ENCODE results near the gene LY86. TPM values are rescaled to one million over a fixed set of nuclear protein-coding genes. Genes with fewer than 3 reads are reported as not detected.

The LY86 gene
- total RNA-seq, 1 experiment from 2014 or later, result not detected

DNA sequence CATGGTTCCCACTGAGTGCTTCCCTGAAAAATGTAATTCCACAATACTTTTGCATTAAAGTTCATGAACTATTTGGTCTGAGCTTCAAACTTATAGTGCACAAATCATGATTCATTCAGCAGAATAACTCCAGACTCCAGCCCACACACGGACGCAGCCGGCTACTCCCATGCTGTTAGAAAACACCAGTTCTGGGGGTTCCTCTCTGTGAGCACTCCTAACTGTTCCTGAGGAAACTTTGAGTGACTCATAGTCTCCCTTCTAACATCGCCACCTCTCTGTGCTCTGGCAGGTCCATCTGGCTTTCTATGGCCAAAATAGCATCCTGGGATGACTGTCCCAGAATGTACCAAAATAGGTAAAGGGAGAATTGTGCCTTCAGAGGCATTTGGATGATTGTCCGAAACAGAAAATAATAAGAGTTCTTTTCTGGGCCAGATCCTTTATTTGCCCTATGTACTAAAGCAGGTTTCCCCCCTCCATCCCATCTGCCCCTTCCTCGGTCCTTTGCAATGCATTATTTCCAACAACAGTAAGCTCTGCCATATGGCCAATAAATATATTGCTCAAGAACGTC lies 32.3 kb upstream of the LY86 start:
- Mint-ChIP-seq H3K9me3 (ENCODE audit: unreplicated experiment) (peaks cover 6% of the 10 kb centered on the region), H3K4me1 (ENCODE audit: insufficient read depth, unreplicated experiment) (peaks cover 59% of the 10 kb centered on the region), H3K4me3 (ENCODE audit: unreplicated experiment) (peak overlapping the region; percentile 4), H3K27ac (ENCODE audit: low read depth, unreplicated experiment) (peak overlapping the region; percentile 90), H3K36me3 (ENCODE audit: insufficient read depth, unreplicated experiment) (no peaks in the 10 kb centered on the region), H3K27me3 (ENCODE audit: insufficient read depth, unreplicated experiment) (no peaks in the 10 kb centered on the region)
- BruUV-seq (replicated peaks), result no TSS peak
- POLR2A ChIA-PET, result interaction anchor here (0.7 to 1.7 kb wide), 6 partner anchors 13 to 577 kb away, joined by 3 to 5 read pairs (median 4); no protein-coding TSS in a partner anchor
- TF ChIP-seq, protein P1, sequence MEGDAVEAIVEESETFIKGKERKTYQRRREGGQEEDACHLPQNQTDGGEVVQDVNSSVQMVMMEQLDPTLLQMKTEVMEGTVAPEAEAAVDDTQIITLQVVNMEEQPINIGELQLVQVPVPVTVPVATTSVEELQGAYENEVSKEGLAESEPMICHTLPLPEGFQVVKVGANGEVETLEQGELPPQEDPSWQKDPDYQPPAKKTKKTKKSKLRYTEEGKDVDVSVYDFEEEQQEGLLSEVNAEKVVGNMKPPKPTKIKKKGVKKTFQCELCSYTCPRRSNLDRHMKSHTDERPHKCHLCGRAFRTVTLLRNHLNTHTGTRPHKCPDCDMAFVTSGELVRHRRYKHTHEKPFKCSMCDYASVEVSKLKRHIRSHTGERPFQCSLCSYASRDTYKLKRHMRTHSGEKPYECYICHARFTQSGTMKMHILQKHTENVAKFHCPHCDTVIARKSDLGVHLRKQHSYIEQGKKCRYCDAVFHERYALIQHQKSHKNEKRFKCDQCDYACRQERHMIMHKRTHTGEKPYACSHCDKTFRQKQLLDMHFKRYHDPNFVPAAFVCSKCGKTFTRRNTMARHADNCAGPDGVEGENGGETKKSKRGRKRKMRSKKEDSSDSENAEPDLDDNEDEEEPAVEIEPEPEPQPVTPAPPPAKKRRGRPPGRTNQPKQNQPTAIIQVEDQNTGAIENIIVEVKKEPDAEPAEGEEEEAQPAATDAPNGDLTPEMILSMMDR (IDR thresholded peaks at IDR 0.05; ENCODE audit: unreplicated experiment), result no peak
- CTCF ChIA-PET, result interaction anchor here (0.6 to 2.3 kb wide), 6 partner anchors 9 to 488 kb away, joined by 3 to 17 read pairs (median 3); no protein-coding TSS in a partner anchor
- peak; percentile 76 for DNase-seq (ENCODE audit: unreplicated experiment)
- intact Hi-C loops (cut with micrococcal nuclease), result loop anchor here (5.0 kb wide), 1 partner anchor 146 kb away; no protein-coding TSS in a partner anchor

DNA sequence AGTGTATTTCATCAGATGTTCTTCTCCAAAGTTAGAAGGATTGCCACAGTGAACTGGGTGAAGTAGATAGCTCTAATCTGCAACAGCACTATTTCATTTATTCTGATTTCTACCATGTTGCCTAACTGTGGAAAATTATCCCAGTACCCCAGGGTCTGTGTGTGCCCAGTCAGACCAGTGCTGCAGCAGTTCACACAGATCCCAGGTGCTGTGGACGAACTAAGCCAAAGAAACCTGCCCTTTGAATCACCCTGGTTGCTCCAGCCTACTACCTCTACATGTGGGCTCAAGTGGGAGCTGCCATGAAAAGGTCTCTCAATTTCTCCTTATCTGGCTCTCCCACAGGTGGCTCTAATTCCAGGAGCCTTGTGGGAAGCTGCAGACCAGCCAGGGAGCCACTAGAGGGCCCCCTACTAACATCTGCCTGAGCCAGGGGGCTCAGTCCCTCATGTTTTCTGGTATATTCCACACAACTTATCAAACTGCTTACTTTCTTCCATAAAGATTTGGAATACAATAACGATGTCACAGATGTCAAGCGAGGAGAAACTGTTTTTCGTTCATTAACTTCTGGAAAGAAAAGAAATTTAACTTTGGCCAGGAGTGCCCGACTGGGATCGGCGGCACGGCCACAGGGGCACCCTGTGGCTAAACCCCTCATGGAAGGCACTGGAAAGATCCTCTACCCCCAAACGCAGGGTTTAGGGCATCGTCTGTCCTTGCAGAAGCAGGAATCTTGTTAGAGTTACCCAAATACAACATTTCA lies 31.6 kb upstream of the LY86 start:
- Mint-ChIP-seq H3K27me3 (ENCODE audit: insufficient read depth, unreplicated experiment) (no peaks in the 10 kb centered on the region), H3K4me3 (ENCODE audit: unreplicated experiment) (peak overlapping the region; percentile 2), H3K4me1 (ENCODE audit: insufficient read depth, unreplicated experiment) (peaks cover 59% of the 10 kb centered on the region), H3K36me3 (ENCODE audit: insufficient read depth, unreplicated experiment) (no peaks in the 10 kb centered on the region), H3K27ac (ENCODE audit: low read depth, unreplicated experiment) (peak overlapping the region; percentile 90), H3K9me3 (ENCODE audit: unreplicated experiment) (peaks cover 6% of the 10 kb centered on the region)
- TSS peak; percentile 64 for BruUV-seq (replicated peaks)
- ChIA-PET POLR2A (interaction anchor here (0.7 to 2.1 kb wide), 9 partner anchors 13 to 578 kb away, joined by 3 to 11 read pairs (median 4); no protein-coding TSS in a partner anchor), CTCF (interaction anchor here (0.6 to 2.3 kb wide), 7 partner anchors 9 to 488 kb away, joined by 3 to 17 read pairs (median 3); no protein-coding TSS in a partner anchor)
- TF ChIP-seq, protein P1 (IDR thresholded peaks at IDR 0.05; ENCODE audit: unreplicated experiment), result peak; percentile 70
- peak; percentile 74 for DNase-seq (ENCODE audit: unreplicated experiment)
- intact Hi-C loops (cut with micrococcal nuclease), result loop anchor here (5.0 kb wide), 1 partner anchor 145 kb away; no protein-coding TSS in a partner anchor

DNA sequence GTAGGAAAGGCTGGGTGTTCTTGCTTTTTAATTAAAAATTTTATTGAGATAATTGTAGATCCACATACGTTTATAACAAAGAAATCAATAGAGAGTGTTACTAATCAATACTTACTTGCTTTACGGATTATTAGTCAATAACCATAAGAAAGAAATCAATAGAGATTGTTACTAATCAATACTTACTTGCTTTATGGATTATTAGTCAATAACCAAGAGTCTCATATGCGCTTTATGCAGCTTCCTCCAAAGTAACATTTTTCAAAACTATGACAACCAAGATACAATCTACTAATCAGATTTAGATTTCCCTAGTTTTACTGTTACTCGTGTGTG lies 31.0 kb upstream of the LY86 start:
- intact Hi-C loops (cut with micrococcal nuclease), result loop anchor here (5.0 kb wide), 1 partner anchor 145 kb away; no protein-coding TSS in a partner anchor
- no peak for DNase-seq (ENCODE audit: unreplicated experiment)
- Mint-ChIP-seq H3K4me1 (ENCODE audit: insufficient read depth, unreplicated experiment) (peaks cover 59% of the 10 kb centered on the region), H3K27me3 (ENCODE audit: insufficient read depth, unreplicated experiment) (no peaks in the 10 kb centered on the region), H3K4me3 (ENCODE audit: unreplicated experiment) (no peak overlapping the region), H3K27ac (ENCODE audit: low read depth, unreplicated experiment) (peak overlapping the region; percentile 90), H3K9me3 (ENCODE audit: unreplicated experiment) (peaks cover 6% of the 10 kb centered on the region), H3K36me3 (ENCODE audit: insufficient read depth, unreplicated experiment) (no peaks in the 10 kb centered on the region)
- ChIA-PET CTCF (interaction anchor here (0.6 to 2.3 kb wide), 3 partner anchors 10 to 88 kb away, joined by 3 to 17 read pairs (median 3); no protein-coding TSS in a partner anchor), POLR2A (interaction anchor here (0.7 to 2.1 kb wide), 7 partner anchors 12 to 420 kb away, joined by 3 to 11 read pairs (median 4); no protein-coding TSS in a partner anchor)
- TF ChIP-seq, protein P1 (IDR thresholded peaks at IDR 0.05; ENCODE audit: unreplicated experiment), result no peak
- BruUV-seq (replicated peaks), result TSS peak; percentile 88

DNA sequence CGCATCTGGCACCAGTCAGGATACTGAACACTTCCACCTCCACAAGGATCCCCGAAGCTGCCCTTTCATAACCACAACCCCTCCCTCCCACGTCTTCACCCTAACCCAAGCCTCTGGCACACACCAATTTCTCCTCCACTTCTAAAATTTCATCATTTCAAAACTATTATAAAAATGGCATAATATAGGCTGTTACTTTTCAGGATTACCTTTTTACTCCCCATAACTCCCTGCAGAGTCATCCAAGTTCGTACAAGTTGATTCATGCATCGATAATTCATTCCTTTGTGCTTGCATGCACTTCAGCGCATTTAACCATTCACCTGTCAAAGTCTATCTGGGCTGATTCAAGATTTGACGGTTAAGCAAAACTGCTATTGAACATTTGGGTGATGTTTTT lies 30.6 kb upstream of the LY86 start:
- DNase-seq (ENCODE audit: unreplicated experiment), result peak; percentile 52
- H3K9me3 Mint-ChIP-seq (ENCODE audit: unreplicated experiment), result peaks cover 4% of the 10 kb centered on the region
- POLR2A ChIA-PET, result interaction anchor here (0.7 to 2.1 kb wide), 8 partner anchors 12 to 420 kb away, joined by 3 to 11 read pairs (median 4); no protein-coding TSS in a partner anchor

More for the DNA sequence above, 30.6 kb upstream of the LY86 start:
- Mint-ChIP-seq H3K4me3 (ENCODE audit: unreplicated experiment) (no peak overlapping the region), H3K36me3 (ENCODE audit: insufficient read depth, unreplicated experiment) (no peaks in the 10 kb centered on the region), H3K27me3 (ENCODE audit: insufficient read depth, unreplicated experiment) (no peaks in the 10 kb centered on the region), H3K27ac (ENCODE audit: low read depth, unreplicated experiment) (peak overlapping the region; percentile 90), H3K4me1 (ENCODE audit: insufficient read depth, unreplicated experiment) (peaks cover 57% of the 10 kb centered on the region)
- CTCF ChIA-PET, result interaction anchor here (0.6 kb wide), 2 partner anchors 88 to 167 kb away, joined by 3 read pairs; no protein-coding TSS in a partner anchor
- TF ChIP-seq, protein P1 (IDR thresholded peaks at IDR 0.05; ENCODE audit: unreplicated experiment), result no peak
- intact Hi-C loops (cut with micrococcal nuclease), result loop anchor here (2.0 to 5.0 kb wide), 2 partner anchors 27 to 144 kb away; no protein-coding TSS in a partner anchor
- no TSS peak for BruUV-seq (replicated peaks)
